Testis (tissue), 2 donors: ENCODE data around the gene TSSC4.

ENCODE experiments used
- POLR2A ChIP-seq: fragments of 450-650 bp; IDR thresholded peaks from one replicate; pipeline ENCODE4 v1.6.1; 2017; ENCODE audit warnings: antibody characterized with exemption, mild to moderate bottlenecking, moderate library complexity
- TF ChIP-seq, protein P1 (sequence below), 3 experiments: fragments of 450-650 bp in 2 of 3; fragments of 200-600 bp in 1 of 3; sonication (generic) in 1 of 3; IDR thresholded peaks; one replicate each; pipeline ENCODE4 v1.5.1; 2016 to 2019; ENCODE audit warnings: antibody characterized with exemption in 3 of 3, mild to moderate bottlenecking in 2 of 3, moderate library complexity in 1 of 3

- TF ChIP-seq, protein P1, sequence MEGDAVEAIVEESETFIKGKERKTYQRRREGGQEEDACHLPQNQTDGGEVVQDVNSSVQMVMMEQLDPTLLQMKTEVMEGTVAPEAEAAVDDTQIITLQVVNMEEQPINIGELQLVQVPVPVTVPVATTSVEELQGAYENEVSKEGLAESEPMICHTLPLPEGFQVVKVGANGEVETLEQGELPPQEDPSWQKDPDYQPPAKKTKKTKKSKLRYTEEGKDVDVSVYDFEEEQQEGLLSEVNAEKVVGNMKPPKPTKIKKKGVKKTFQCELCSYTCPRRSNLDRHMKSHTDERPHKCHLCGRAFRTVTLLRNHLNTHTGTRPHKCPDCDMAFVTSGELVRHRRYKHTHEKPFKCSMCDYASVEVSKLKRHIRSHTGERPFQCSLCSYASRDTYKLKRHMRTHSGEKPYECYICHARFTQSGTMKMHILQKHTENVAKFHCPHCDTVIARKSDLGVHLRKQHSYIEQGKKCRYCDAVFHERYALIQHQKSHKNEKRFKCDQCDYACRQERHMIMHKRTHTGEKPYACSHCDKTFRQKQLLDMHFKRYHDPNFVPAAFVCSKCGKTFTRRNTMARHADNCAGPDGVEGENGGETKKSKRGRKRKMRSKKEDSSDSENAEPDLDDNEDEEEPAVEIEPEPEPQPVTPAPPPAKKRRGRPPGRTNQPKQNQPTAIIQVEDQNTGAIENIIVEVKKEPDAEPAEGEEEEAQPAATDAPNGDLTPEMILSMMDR (IDR thresholded peaks at IDR 0.05) = no peak
- no peak for TF ChIP-seq POLR2A
Observed at GRCh38 chr11:2360081-2360642, 40.4 kb upstream of the TSSC4 start.
